A673 (cell line): Measurements from ENCODE around the gene MAPRE3. TPM values are rescaled to one million over a fixed set of nuclear protein-coding genes. Genes with fewer than 3 reads are reported as not detected.

Experiments
- BruUV-seq: library from RNA; stranded (reverse); fragments of 400-500 nt; replicated peaks from 2 replicates; lab custom pipeline; 2021; lab: Mats Ljungman, UMichigan
- CTCF ChIA-PET: fragments of 300-600 bp; sonication (Branson Sonifier 250); formaldehyde crosslinking; loops from one replicate; lab custom pipeline; 2022; ENCODE audit warnings: antibody characterized with exemption; lab: Charles Lee
- POLR2A ChIA-PET: fragments of 300-600 bp; sonication (Branson Sonifier 250); formaldehyde crosslinking; loops from one replicate; lab custom pipeline; 2022; ENCODE audit warnings: antibody characterized with exemption; ENCODE audit not compliant: low non-redundant PET; lab: Charles Lee
- DNase-seq: peaks from one replicate; pipeline ENCODE4 v3.0.0-alpha.2; 2015; ENCODE audit warnings: low spot score
- H3K27ac ChIP-seq: fragments of 200-600 bp; sonication (generic); 2 replicates; pipeline ENCODE4 v1.5.1; 2016; ENCODE audit warnings: mixed run types, low read depth, mild to moderate bottlenecking, mixed read lengths, antibody characterized with exemption, low read length; ENCODE audit not compliant: poor library complexity, severe bottlenecking
- H3K27me3 ChIP-seq: fragments of 200-600 bp; sonication (generic); replicated peaks from 2 replicates; pipeline ENCODE4 v1.6.1; 2017; ENCODE audit warnings: mixed run types, low read depth, mild to moderate bottlenecking, mixed read lengths, antibody characterized with exemption, low read length; ENCODE audit not compliant: insufficient read depth, poor library complexity
- H3K36me3 ChIP-seq: fragments of 200-600 bp; sonication (generic); 2 replicates; pipeline ENCODE4 v1.6.1; 2016; ENCODE audit warnings: mixed run types, mild to moderate bottlenecking, mixed read lengths, antibody characterized with exemption, low read length; ENCODE audit not compliant: insufficient read depth, poor library complexity, severe bottlenecking
- H3K4me1 ChIP-seq: fragments of 200-600 bp; sonication (generic); 2 replicates; pipeline ENCODE4 v1.6.1; 2017; ENCODE audit warnings: mixed run types, mild to moderate bottlenecking, mixed read lengths, antibody characterized with exemption, low read length; ENCODE audit not compliant: insufficient read depth, poor library complexity, severe bottlenecking
- H3K4me3 ChIP-seq: fragments of 200-600 bp; sonication (generic); 2 replicates; pipeline ENCODE4 v1.5.1; 2016; ENCODE audit warnings: low read depth, mixed run types, mild to moderate bottlenecking, mixed read lengths, low read length; ENCODE audit not compliant: poor library complexity, severe bottlenecking
- H3K9me3 ChIP-seq: fragments of 200-600 bp; sonication (generic); 2 replicates; pipeline ENCODE4 v1.6.1; 2016; ENCODE audit warnings: mixed run types, low read depth, mild to moderate bottlenecking, mixed read lengths, antibody characterized with exemption, low read length; ENCODE audit not compliant: poor library complexity, severe bottlenecking
- CTCF ChIP-seq: fragments of 300-800, 200-600 bp; sonication (generic); conservative IDR thresholded peaks from 2 replicates; pipeline ENCODE4 v1.5.1; 2017; ENCODE audit warnings: low read depth, mild to moderate bottlenecking, antibody characterized with exemption, low read length, moderate library complexity, mixed read lengths
- EZH2 ChIP-seq: fragments of 200-600 bp; sonication (generic); IDR thresholded peaks from 2 replicates; pipeline ENCODE4 v1.6.1; 2017; ENCODE audit warnings: borderline replicate concordance, low read depth, mild to moderate bottlenecking, mixed read lengths, antibody characterized with exemption, low read length; ENCODE audit not compliant: poor library complexity, severe bottlenecking
- intact Hi-C: fragments of 100-400 bp; cut with micrococcal nuclease; formaldehyde crosslinking; loops from one replicate; pipeline ENCODE4 v1.10.0; 2022; ENCODE audit not compliant: unreplicated experiment
- total RNA-seq: library from RNA; stranded (reverse); gene quantifications from 2 replicates; pipeline ENCODE4 v1.2.3, GENCODE V29; 2021

MAPRE3 gene
- total RNA-seq, 1 experiment from 2014 or later, result 8.4 TPM

DNA sequence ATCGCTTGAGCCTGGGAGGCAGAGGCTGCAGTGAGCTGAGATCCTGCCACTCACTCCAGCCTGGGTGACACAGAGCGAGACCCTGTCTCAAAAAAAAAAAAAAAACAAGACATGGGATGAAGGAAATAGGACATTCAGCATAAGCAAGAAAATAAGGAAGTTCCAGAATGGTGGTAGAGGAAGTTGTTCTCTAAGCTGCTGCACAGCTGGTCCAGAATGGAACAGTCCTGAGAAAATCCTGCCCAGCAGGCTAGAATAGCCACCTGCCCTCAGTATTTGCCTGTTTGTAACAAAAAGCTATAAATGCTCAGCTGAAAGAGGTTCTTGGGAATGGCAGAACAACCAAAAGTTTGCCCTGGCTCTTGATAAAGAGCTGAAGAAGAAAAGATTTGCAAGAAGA, 11.1 kb upstream of the MAPRE3 start:
- Histone ChIP-seq H3K4me1 (peaks cover 4% of the 10 kb centered on the region), H3K9me3 (no peaks in the 10 kb centered on the region), H3K4me3 (no peak overlapping the region), H3K27ac (no peak overlapping the region), H3K27me3 (no peaks in the 10 kb centered on the region), H3K36me3 (no peaks in the 10 kb centered on the region)
- DNase-seq, result no peak
- BruUV-seq, result no TSS peak
- intact Hi-C loops, result no loop called here
- ChIA-PET POLR2A (interaction anchor here (0.6 kb wide), 1 partner anchor 62 kb away, joined by 4 read pairs; no protein-coding TSS in a partner anchor), CTCF (interaction anchor here (0.6 to 1.3 kb wide), 4 partner anchors 14 to 332 kb away, joined by 3 to 8 read pairs (median 7); no protein-coding TSS in a partner anchor)
- TF ChIP-seq CTCF, result no peak
- TF ChIP-seq EZH2, result no peak

DNA sequence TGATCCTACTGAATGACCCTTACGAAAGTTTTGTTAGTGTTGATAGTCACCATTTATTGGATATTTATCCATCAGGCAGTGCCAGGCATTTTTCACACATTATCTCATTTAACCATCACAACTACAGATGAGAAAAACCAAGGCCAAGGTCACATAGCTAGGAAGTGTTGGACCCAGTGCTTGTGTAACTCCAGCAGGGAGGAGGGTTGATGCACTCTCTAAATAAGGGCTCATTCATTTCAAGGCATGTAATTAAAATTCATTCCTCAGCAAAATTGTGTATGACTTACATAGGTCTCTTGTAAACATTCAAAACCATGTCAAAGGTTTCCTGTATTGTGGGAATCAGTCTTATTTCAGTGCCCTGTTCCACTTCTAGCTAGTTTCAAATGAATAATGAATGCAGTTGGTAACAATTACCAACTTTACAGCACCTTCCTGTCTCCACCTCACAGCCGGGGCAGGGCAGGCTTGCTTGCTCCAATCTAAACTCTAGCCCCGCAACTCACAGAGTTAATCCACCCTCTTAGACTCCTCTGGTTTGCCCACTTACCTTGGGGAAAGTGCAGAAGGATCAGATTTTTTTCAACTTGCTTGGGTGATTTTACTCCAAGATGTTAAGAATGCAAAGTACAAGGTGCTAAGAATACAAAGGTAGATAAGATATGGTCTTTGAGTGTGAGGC, 5.8 kb upstream of the MAPRE3 start:
- DNase-seq, result no peak
- POLR2A ChIA-PET, result no interaction called here
- intact Hi-C loops, result loop anchor here (5.0 kb wide), 2 partner anchors 228 to 318 kb away; partner anchors contain the start of gene TRIM54

DNA sequence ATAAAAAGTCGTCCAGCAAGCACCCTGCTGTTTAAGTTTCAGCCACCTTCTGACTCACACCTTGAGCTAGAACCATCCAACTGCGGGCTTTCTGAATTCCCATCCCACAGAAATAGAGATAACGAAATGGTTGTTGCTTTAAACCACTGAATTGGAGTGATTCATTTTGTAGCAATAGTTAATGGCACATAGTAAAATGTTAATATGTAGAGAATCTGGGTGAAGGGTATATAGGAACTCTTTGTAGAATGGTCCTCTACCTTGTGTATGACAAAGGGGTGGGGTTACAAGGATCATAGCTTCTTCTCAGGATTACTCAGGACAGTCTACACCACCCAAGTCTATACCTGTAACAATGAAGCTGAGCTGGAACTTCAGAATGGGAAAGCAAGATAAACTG, 2.4 kb upstream of the MAPRE3 start:
- no peak overlapping the region for H3K27ac ChIP-seq
- H3K4me3 ChIP-seq, result no peak overlapping the region
- ChIA-PET POLR2A (no interaction called here), CTCF (no interaction called here)
- H3K27me3 ChIP-seq, result peaks cover 14% of the 10 kb centered on the region
- intact Hi-C loops, result no loop called here
- DNase-seq, result no peak
- no TSS peak for BruUV-seq
- H3K9me3 ChIP-seq, result no peaks in the 10 kb centered on the region
- no peaks in the 10 kb centered on the region for H3K36me3 ChIP-seq
- TF ChIP-seq EZH2 (no peak), CTCF (no peak)
- peaks cover 6% of the 10 kb centered on the region for H3K4me1 ChIP-seq

More for the DNA sequence above, 5.8 kb upstream of the MAPRE3 start:
- no TSS peak for BruUV-seq
- Histone ChIP-seq H3K27ac (no peak overlapping the region), H3K36me3 (no peaks in the 10 kb centered on the region), H3K9me3 (no peaks in the 10 kb centered on the region), H3K27me3 (peaks cover 14% of the 10 kb centered on the region), H3K4me1 (no peaks in the 10 kb centered on the region), H3K4me3 (no peak overlapping the region)
- TF ChIP-seq CTCF (no peak), EZH2 (no peak)
- CTCF ChIA-PET, result no interaction called here
